ENCODE measurements around the gene GLS. TPM values are rescaled to one million over a fixed set of nuclear protein-coding genes. Genes with fewer than 3 reads are reported as not detected.

Gene GLS
- total and polyA plus RNA-seq, 2 donors (not counting 3 experiments of a cell fraction or from before 2014, with no cell fraction given): 49.0 to 183 TPM

- Histone ChIP-seq H3K4me3 (replicated peaks in 1 of 3; ENCODE audit: insufficient read depth in 1 of 3, low read depth in 1 of 3, low read length in 3 of 3) (no peak overlapping the region), H3K27me3 (ENCODE audit: control insufficient read depth in 2 of 2, insufficient read depth in 2 of 2, low read length in 2 of 2) (peaks cover 0 to 3% of the 10 kb centered on the region in 2 experiments), H3K27ac (ENCODE audit: insufficient read depth, low read depth, low read length) (no peak overlapping the region), H3K9me3 (replicated peaks; ENCODE audit: control insufficient read depth, insufficient read depth, low read length) (no peaks in the 10 kb centered on the region), H4K20me1 (replicated peaks; ENCODE audit: control insufficient read depth, extremely low read depth, insufficient read depth, low read length) (no peaks in the 10 kb centered on the region), H3K79me2 (ENCODE audit: control insufficient read depth, insufficient read depth, low read length) (no peaks in the 10 kb centered on the region), H3K36me3 (ENCODE audit: control insufficient read depth in 2 of 2, extremely low read depth in 1 of 2, insufficient read depth in 2 of 2, low read length in 2 of 2) (no peaks in the 10 kb centered on the region), H3K4me1 (ENCODE audit: control insufficient read depth, extremely low read depth, insufficient read depth, low read length) (no peaks in the 10 kb centered on the region), H3K4me2 (ENCODE audit: insufficient read depth, low read length) (no peak overlapping the region), H3K9ac (replicated peaks; ENCODE audit: extremely low read depth, insufficient read depth, low read length) (no peak overlapping the region), H2AFZ (ENCODE audit: low read depth, low read length) (no peak overlapping the region), H3K9me1 (replicated peaks; ENCODE audit: control insufficient read depth, extremely low read depth, insufficient read depth, low read length) (no peaks in the 10 kb centered on the region)
- dilution Hi-C loops (cut with MboI; ENCODE audit: extremely low pct_ligation_motif_present, low sequenced_read_pairs): no loop called here
- no peak for FAIRE-seq
- no peak for TF ChIP-seq POLR2AphosphoS5 (IDR thresholded peaks at IDR 0.05; ENCODE audit: insufficient read depth, low read depth, low read length)
- TF ChIP-seq GATA2 (IDR thresholded peaks at IDR 0.05; ENCODE audit: insufficient read depth, insufficient read length, low read depth, low read length): no peak
- TF ChIP-seq MYC (IDR thresholded peaks at IDR 0.05; ENCODE audit: low read depth, low read length): no peak
- TF ChIP-seq MAX (IDR thresholded peaks at IDR 0.05; ENCODE audit: insufficient read depth, insufficient read length): no peak
- TF ChIP-seq FOS (IDR thresholded peaks at IDR 0.05; ENCODE audit: borderline replicate concordance, insufficient read depth, low read length): no peak
- TF ChIP-seq JUN (IDR thresholded peaks at IDR 0.05; ENCODE audit: borderline replicate concordance, insufficient read depth, insufficient read length, low read depth): no peak
- no peak for TF ChIP-seq POLR2A (IDR thresholded peaks at IDR 0.05; ENCODE audit: low read depth, low read length)
- TF ChIP-seq EZH2 (IDR thresholded peaks at IDR 0.05; ENCODE audit: borderline replicate concordance, low read depth, low read length, severe bottlenecking): no peak
- TF ChIP-seq, protein P1, sequence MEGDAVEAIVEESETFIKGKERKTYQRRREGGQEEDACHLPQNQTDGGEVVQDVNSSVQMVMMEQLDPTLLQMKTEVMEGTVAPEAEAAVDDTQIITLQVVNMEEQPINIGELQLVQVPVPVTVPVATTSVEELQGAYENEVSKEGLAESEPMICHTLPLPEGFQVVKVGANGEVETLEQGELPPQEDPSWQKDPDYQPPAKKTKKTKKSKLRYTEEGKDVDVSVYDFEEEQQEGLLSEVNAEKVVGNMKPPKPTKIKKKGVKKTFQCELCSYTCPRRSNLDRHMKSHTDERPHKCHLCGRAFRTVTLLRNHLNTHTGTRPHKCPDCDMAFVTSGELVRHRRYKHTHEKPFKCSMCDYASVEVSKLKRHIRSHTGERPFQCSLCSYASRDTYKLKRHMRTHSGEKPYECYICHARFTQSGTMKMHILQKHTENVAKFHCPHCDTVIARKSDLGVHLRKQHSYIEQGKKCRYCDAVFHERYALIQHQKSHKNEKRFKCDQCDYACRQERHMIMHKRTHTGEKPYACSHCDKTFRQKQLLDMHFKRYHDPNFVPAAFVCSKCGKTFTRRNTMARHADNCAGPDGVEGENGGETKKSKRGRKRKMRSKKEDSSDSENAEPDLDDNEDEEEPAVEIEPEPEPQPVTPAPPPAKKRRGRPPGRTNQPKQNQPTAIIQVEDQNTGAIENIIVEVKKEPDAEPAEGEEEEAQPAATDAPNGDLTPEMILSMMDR (IDR thresholded peaks at IDR 0.05; ENCODE audit: extremely low read depth in 1 of 2, insufficient read depth in 1 of 2, low read depth in 1 of 2, low read length in 2 of 2): no peak
- no peak for DNase-seq (ENCODE audit: low read depth, low spot score)
- ChIA-PET CTCF (no interaction called here), POLR2A (no interaction called here)
- intact Hi-C loops (cut with micrococcal nuclease): no loop called here
- no TSS peak for BruUV-seq (replicated peaks)
Observed at GRCh38 chr2:190867832-190868231, 12.8 kb upstream of the GLS start.

Measured in endothelial cell of umbilical vein (primary cell).